Measurements from ENCODE around the gene COQ9.
"Not testable (repeated sequence)": the region's sequence is repeated elsewhere in the genome, so short reads cannot be mapped to it uniquely, and the experiment has no call there.

Gene COQ9

GRCh38 chr16:57427307-57427706 lies 20.0 kb upstream of the COQ9 start:
- no peak for DNase-seq

- DNase-seq: no peak
Observed at GRCh38 chr16:57427824-57428223, 19.5 kb upstream of the COQ9 start.

GRCh38 chr16:57430955-57431354 lies 16.3 kb upstream of the COQ9 start:
- DNase-seq: no peak

GRCh38 chr16:57432505-57432904 lies 14.8 kb upstream of the COQ9 start:
- DNase-seq: no peak

GRCh38 chr16:57432989-57433388 lies 14.3 kb upstream of the COQ9 start:
- DNase-seq: no peak

- DNase-seq: no peak
Observed at GRCh38 chr16:57434003-57434402, 13.3 kb upstream of the COQ9 start.

GRCh38 chr16:57435838-57436237 lies 11.4 kb upstream of the COQ9 start:
- no peak for DNase-seq

- DNase-seq: not testable (repeated sequence)
Observed at GRCh38 chr16:57439947-57440346, 7.3 kb upstream of the COQ9 start.

GRCh38 chr16:57440551-57440950 lies 6.7 kb upstream of the COQ9 start:
- not testable (repeated sequence) for DNase-seq

- DNase-seq: no peak
Observed at GRCh38 chr16:57444711-57445110, 2.6 kb upstream of the COQ9 start.

- no peak for DNase-seq
Observed at GRCh38 chr16:57445510-57445909, 1.8 kb upstream of the COQ9 start.

- DNase-seq: peak; percentile 9
Observed at GRCh38 chr16:57446531-57447185, 621 bp upstream of the COQ9 start.

- DNase-seq: no peak
Observed at GRCh38 chr16:57452021-57452420, 4.7 kb downstream of the COQ9 start.

- peak; percentile 94 for DNase-seq
Observed at GRCh38 chr16:57462209-57462977, 15.1 kb downstream of the COQ9 start, which contains the start of gene POLR2C. Gene POLR2C, plus strand, starts transcription at chr16:57462679. Its CDS starts 46 bp downstream, at chr16:57462725.

GRCh38 chr16:57462978-57463362 lies 15.7 kb downstream of the COQ9 start:
- no peak for DNase-seq

- no peak for DNase-seq
Observed at GRCh38 chr16:57464523-57464922, 17.2 kb downstream of the COQ9 start.

- no peak for DNase-seq
Observed at GRCh38 chr16:57468346-57468745, 21.1 kb downstream of the COQ9 start.

GRCh38 chr16:57469046-57469445 lies 21.8 kb downstream of the COQ9 start:
- no peak for DNase-seq

GRCh38 chr16:57469917-57470470 lies 22.7 kb downstream of the COQ9 start:
- DNase-seq: no peak

GRCh38 chr16:57470711-57471110 lies 23.4 kb downstream of the COQ9 start:
- DNase-seq: no peak

GRCh38 chr16:57471209-57471608 lies 23.9 kb downstream of the COQ9 start:
- DNase-seq: no peak

GRCh38 chr16:57471852-57472664 lies 24.8 kb downstream of the COQ9 start:
- DNase-seq: no peak

GRCh38 chr16:57472665-57473060 lies 25.4 kb downstream of the COQ9 start:
- no peak for DNase-seq

All from activated gamma-delta T cell treated with Interleukin-2 at 50 U/mL for 16 hours (primary cell).